C4-2B (cell line): ENCODE data around the gene NUTM2F.

Experiments used
- ZFX ChIP-seq: fragments of 450-650 bp; IDR thresholded peaks from 2 replicates; pipeline ENCODE4 v1.6.1; 2017
- TF ChIP-seq, protein P1 (sequence below): fragments of 450-650 bp; conservative IDR thresholded peaks from 2 replicates; pipeline ENCODE4 v1.5.1; 2017; ENCODE audit warnings: mild to moderate bottlenecking

DNA sequence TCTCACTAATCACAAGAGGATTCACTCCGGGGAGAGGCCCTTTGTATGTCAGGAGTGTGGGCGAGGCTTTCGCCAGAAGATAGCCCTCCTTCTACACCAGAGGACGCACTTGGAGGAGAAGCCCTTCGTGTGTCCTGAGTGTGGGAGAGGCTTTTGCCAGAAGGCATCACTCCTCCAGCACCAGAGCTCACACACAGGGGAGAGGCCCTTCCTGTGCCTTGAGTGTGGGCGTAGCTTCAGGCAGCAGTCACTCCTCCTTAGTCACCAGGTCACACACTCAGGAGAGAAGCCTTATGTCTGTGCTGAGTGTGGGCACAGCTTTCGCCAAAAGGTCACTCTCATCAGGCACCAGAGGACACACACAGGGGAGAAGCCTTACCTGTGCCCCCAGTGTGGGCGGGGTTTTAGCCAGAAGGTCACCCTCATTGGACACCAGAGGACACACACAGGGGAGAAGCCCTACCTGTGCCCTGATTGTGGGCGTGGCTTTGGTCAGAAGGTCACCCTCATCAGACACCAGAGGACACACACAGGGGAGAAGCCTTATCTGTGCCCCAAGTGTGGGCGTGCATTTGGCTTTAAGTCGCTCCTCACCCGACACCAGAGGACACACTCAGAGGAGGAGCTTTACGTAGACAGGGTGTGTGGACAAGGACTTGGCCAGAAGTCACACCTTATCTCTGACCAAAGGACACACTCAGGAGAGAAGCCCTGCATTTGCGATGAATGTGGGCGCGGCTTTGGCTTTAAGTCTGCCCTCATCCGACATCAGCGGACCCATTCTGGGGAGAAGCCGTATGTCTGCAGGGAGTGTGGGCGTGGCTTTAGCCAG is 27.8 kb downstream of the NUTM2F start:
- TF ChIP-seq, protein P1, sequence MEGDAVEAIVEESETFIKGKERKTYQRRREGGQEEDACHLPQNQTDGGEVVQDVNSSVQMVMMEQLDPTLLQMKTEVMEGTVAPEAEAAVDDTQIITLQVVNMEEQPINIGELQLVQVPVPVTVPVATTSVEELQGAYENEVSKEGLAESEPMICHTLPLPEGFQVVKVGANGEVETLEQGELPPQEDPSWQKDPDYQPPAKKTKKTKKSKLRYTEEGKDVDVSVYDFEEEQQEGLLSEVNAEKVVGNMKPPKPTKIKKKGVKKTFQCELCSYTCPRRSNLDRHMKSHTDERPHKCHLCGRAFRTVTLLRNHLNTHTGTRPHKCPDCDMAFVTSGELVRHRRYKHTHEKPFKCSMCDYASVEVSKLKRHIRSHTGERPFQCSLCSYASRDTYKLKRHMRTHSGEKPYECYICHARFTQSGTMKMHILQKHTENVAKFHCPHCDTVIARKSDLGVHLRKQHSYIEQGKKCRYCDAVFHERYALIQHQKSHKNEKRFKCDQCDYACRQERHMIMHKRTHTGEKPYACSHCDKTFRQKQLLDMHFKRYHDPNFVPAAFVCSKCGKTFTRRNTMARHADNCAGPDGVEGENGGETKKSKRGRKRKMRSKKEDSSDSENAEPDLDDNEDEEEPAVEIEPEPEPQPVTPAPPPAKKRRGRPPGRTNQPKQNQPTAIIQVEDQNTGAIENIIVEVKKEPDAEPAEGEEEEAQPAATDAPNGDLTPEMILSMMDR = no peak
- no peak for TF ChIP-seq ZFX
